DND-41 (cell line): ENCODE data around the gene APBA3.

Source experiments
- ATAC-seq: fragments of 200-7000 bp; cut with Tn5 transposase; 3 replicates; pipeline ENCODE4 v1.9.1; 2021; ENCODE audit warnings: low read depth; ENCODE audit not compliant: insufficient read depth
- DNase-seq: peaks from one replicate; pipeline ENCODE4 v3.0.0-alpha.2; 2020
- H2AFZ ChIP-seq: 2 replicates; pipeline ENCODE4 v1.6.0; 2012; ENCODE audit warnings: low read depth, low read length
- H3K27ac ChIP-seq: 2 replicates; pipeline ENCODE4 v1.5.1; 2012; ENCODE audit warnings: low read length, inconsistent platforms
- H3K27me3 ChIP-seq: fragments of 200-600 bp; sonication (generic); 2 replicates; pipeline ENCODE4 v1.6.0; 2012; ENCODE audit warnings: low read length, mild to moderate bottlenecking, inconsistent platforms; ENCODE audit not compliant: insufficient read depth, poor library complexity
- H3K36me3 ChIP-seq: 2 replicates; pipeline ENCODE4 v1.5.1; 2012; ENCODE audit warnings: low read length, inconsistent platforms; ENCODE audit not compliant: insufficient read depth
- H3K4me1 ChIP-seq: 2 replicates; pipeline ENCODE4 v1.5.1; 2012; ENCODE audit warnings: mild to moderate bottlenecking, low read length; ENCODE audit not compliant: insufficient read depth
- H3K4me2 ChIP-seq: 2 replicates; pipeline ENCODE4 v1.6.0; 2012; ENCODE audit warnings: mild to moderate bottlenecking, moderate library complexity, low read length, inconsistent platforms; ENCODE audit not compliant: insufficient read depth
- H3K4me3 ChIP-seq, 2 experiments: fragments of 200-600 bp in 1 of 2; shearing (Covaris generic) in 1 of 2; 2 replicates each; pipeline ENCODE4 v1.5.1; 2012 to 2016; ENCODE audit warnings: inconsistent platforms in 2 of 2, low read length in 2 of 2, mild to moderate bottlenecking in 2 of 2, low read depth in 1 of 2, moderate library complexity in 1 of 2
- H3K79me2 ChIP-seq: 2 replicates; pipeline ENCODE4 v1.6.0; 2012; ENCODE audit warnings: low read length, inconsistent platforms; ENCODE audit not compliant: insufficient read depth
- H3K9ac ChIP-seq: 2 replicates; pipeline ENCODE4 v1.6.0; 2012; ENCODE audit warnings: low read depth, mild to moderate bottlenecking, inconsistent platforms, low read length, moderate library complexity
- H3K9me3 ChIP-seq: 2 replicates; pipeline ENCODE4 v1.5.1; 2012; ENCODE audit warnings: low read length, moderate library complexity, mild to moderate bottlenecking, inconsistent platforms; ENCODE audit not compliant: insufficient read depth, severe bottlenecking
- H4K20me1 ChIP-seq: 2 replicates; pipeline ENCODE4 v1.6.0; 2012; ENCODE audit warnings: low read length; ENCODE audit not compliant: insufficient read depth
- CTCF ChIP-seq: IDR thresholded peaks from 2 replicates; pipeline ENCODE4 v1.5.1; 2012; ENCODE audit warnings: borderline replicate concordance, low read length, moderate library complexity, mild to moderate bottlenecking; ENCODE audit not compliant: poor library complexity, severe bottlenecking; ENCODE audit errors: extremely low read depth
- EZH2 ChIP-seq: IDR thresholded peaks from 3 replicates; pipeline ENCODE4 v1.6.1; 2012; ENCODE audit warnings: borderline replicate concordance, low read depth, mild to moderate bottlenecking, moderate library complexity, low read length, inconsistent platforms; ENCODE audit not compliant: severe bottlenecking

APBA3 gene

GRCh38 chr19:3785938-3786824, 24.7 kb upstream of the APBA3 start, which contains the start of gene MATK:
Gene MATK, minus strand, starts transcription at chr19:3786381. Its CDS starts 1,246 bp downstream, at chr19:3785135.
- Histone ChIP-seq H3K9ac (peak within 1 kb of the TSS; percentile 57), H3K27ac (no peak within 1 kb of the TSS), H3K4me2 (peak within 1 kb of the TSS; percentile 66), H4K20me1 (0 out of 2 replicates have a peak, but pooled peaks cover 5% of the 10 kb centered on the region), H3K4me3 (peak within 1 kb of the TSS; percentile 21 to 61; a peak in 3 of 4 replicates), H3K79me2 (no peaks in the 10 kb centered on the region), H3K27me3 (peaks cover 19% of the 10 kb centered on the region), H3K4me1 (peaks cover 8% of the 10 kb centered on the region), H3K9me3 (peaks cover 17% of the 10 kb centered on the region), H3K36me3 (no peaks in the 10 kb centered on the region), H2AFZ (peak within 1 kb of the TSS; percentile 58)
- peak; percentile 67 for ATAC-seq
- TF ChIP-seq CTCF (no peak), EZH2 (no peak)
- peak; percentile 51 for DNase-seq

GRCh38 chr19:3785451-3785937, 24.0 kb upstream of the APBA3 start:
- H3K4me3 ChIP-seq, result peak overlapping the region; percentile 21 to 61; a peak in 3 of 4 replicates
- H3K4me1 ChIP-seq, result peaks cover 8% of the 10 kb centered on the region
- ATAC-seq (peak; percentile 52), DNase-seq (peak; percentile 50)
- peak overlapping the region; percentile 57 for H3K9ac ChIP-seq
- no peak overlapping the region for H3K27ac ChIP-seq
- peak overlapping the region; percentile 41 for H2AFZ ChIP-seq
- H3K4me2 ChIP-seq, result peak overlapping the region; percentile 66
- TF ChIP-seq CTCF (no peak), EZH2 (peak; percentile 89)
- no peaks in the 10 kb centered on the region for H3K36me3 ChIP-seq
- H3K9me3 ChIP-seq, result peaks cover 19% of the 10 kb centered on the region
- H3K27me3 ChIP-seq, result peaks cover 19% of the 10 kb centered on the region
- H4K20me1 ChIP-seq, result 0 out of 2 replicates have a peak, but pooled peaks cover 5% of the 10 kb centered on the region
- H3K79me2 ChIP-seq, result no peaks in the 10 kb centered on the region

GRCh38 chr19:3784607-3785450, 23.3 kb upstream of the APBA3 start:
- Histone ChIP-seq H2AFZ (no peak overlapping the region), H3K9me3 (peaks cover 19% of the 10 kb centered on the region), H3K4me1 (peaks cover 8% of the 10 kb centered on the region), H3K27ac (no peak overlapping the region), H4K20me1 (0 out of 2 replicates have a peak, but pooled peaks cover 5% of the 10 kb centered on the region), H3K4me3 (peak overlapping the region in 1 of 2 experiments; percentile 61; a peak in 3 of 4 replicates), H3K27me3 (peaks cover 19% of the 10 kb centered on the region), H3K4me2 (peak overlapping the region; percentile 66), H3K9ac (peak overlapping the region; percentile 57), H3K36me3 (no peaks in the 10 kb centered on the region), H3K79me2 (no peaks in the 10 kb centered on the region)
- DNase-seq, result no peak
- no peak for ATAC-seq
- TF ChIP-seq EZH2, result no peak
- TF ChIP-seq CTCF, result no peak
